ENCODE data around the gene CTNNA3.

DNA sequence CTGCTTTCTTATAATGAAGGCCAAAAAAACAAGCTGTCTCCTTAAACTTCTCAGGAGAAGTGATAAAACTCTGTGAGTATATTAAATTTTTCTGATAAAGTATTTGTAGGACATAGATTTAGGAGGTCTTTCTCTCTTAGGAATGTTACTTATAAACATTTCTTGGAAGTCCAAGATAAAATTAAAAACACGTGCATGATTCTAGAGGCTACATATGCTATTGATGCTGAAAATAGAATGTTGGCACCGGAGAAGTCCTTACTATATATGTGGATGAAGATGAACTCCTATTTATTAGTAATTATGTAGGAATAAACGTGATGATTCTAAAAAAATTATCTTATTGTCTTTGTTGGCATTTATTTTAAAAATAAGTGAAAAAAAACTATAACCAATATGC is 1011.4 kb downstream of the CTNNA3 start:
- TF ChIP-seq RAD21 (IDR thresholded peaks at IDR 0.05; ENCODE audit: low read length) = no peak
- TF ChIP-seq, protein P1, sequence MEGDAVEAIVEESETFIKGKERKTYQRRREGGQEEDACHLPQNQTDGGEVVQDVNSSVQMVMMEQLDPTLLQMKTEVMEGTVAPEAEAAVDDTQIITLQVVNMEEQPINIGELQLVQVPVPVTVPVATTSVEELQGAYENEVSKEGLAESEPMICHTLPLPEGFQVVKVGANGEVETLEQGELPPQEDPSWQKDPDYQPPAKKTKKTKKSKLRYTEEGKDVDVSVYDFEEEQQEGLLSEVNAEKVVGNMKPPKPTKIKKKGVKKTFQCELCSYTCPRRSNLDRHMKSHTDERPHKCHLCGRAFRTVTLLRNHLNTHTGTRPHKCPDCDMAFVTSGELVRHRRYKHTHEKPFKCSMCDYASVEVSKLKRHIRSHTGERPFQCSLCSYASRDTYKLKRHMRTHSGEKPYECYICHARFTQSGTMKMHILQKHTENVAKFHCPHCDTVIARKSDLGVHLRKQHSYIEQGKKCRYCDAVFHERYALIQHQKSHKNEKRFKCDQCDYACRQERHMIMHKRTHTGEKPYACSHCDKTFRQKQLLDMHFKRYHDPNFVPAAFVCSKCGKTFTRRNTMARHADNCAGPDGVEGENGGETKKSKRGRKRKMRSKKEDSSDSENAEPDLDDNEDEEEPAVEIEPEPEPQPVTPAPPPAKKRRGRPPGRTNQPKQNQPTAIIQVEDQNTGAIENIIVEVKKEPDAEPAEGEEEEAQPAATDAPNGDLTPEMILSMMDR (conservative IDR thresholded peaks at IDR 0.05; ENCODE audit: low read depth, low read length) = no peak
- no peak for TF ChIP-seq POLR2A (IDR thresholded peaks at IDR 0.05; ENCODE audit: low read depth, low read length)
- no peak for TF ChIP-seq MAFK (IDR thresholded peaks at IDR 0.05; ENCODE audit: low read depth, low read length)
- TF ChIP-seq, protein P2, sequence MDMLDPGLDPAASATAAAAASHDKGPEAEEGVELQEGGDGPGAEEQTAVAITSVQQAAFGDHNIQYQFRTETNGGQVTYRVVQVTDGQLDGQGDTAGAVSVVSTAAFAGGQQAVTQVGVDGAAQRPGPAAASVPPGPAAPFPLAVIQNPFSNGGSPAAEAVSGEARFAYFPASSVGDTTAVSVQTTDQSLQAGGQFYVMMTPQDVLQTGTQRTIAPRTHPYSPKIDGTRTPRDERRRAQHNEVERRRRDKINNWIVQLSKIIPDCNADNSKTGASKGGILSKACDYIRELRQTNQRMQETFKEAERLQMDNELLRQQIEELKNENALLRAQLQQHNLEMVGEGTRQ (IDR thresholded peaks at IDR 0.05; ENCODE audit: low read depth, low read length) = no peak
- no peak for TF ChIP-seq MAZ (IDR thresholded peaks at IDR 0.05; ENCODE audit: borderline replicate concordance, low read depth, low read length)
